PC-9 (cell line): Measurements from ENCODE around the gene ZNHIT2.

ENCODE experiments used
- CTCF ChIP-seq: fragments of 200-600 bp; sonication (generic); conservative IDR thresholded peaks from 2 replicates; pipeline ENCODE4 v1.6.1; 2017; ENCODE audit warnings: mixed run types, antibody characterized with exemption, mild to moderate bottlenecking, moderate library complexity
- EZH2 ChIP-seq: fragments of 200-600 bp; sonication (generic); IDR thresholded peaks from 2 replicates; pipeline ENCODE4 v1.8.0; 2017; ENCODE audit warnings: antibody characterized with exemption, low read depth

GRCh38 chr11:65152122-65152521, 34.6 kb upstream of the ZNHIT2 start:
- TF ChIP-seq CTCF, result no peak
- TF ChIP-seq EZH2, result no peak
